Measurements from ENCODE around the gene HTR1D.
"Not testable (repeated sequence)": the region's sequence is repeated elsewhere in the genome, so short reads cannot be mapped to it uniquely, and the experiment has no call there.

HTR1D gene, protein sequence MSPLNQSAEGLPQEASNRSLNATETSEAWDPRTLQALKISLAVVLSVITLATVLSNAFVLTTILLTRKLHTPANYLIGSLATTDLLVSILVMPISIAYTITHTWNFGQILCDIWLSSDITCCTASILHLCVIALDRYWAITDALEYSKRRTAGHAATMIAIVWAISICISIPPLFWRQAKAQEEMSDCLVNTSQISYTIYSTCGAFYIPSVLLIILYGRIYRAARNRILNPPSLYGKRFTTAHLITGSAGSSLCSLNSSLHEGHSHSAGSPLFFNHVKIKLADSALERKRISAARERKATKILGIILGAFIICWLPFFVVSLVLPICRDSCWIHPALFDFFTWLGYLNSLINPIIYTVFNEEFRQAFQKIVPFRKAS

GRCh38 chr1:23217421-23218115 lies at the start of gene HTR1D:
TSS of gene HTR1D (minus strand) at chr1:23217502. CDS start at chr1:23194219, 23,283 bp downstream.
- DNase-seq, result no peak

DNA sequence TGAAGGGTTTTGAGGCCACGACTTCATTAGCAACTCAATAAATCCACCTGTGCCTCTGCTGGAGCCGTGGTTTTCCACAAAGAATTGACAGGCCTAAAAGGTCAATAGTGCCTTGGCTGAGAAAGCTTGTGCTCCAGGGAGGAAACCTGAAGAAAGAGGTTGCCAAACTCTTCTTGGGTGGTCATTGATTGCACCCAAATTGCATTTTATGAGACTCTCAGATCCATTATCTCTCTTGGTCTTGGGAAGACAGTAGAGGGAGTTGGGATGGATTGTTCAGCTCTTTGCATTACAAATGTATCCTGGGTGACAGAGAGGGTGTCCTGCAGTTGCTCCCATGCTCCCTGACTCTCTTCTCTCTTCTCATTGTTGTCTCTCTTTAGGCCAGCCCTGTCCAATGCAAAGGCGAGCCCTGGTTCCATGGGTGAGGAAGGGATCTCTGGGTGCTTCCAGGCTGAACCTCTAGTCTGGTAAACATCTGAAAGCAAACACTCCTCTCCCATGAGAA lies 46.1 kb upstream of the HTR1D start:
- DNase-seq, result no peak

DNA sequence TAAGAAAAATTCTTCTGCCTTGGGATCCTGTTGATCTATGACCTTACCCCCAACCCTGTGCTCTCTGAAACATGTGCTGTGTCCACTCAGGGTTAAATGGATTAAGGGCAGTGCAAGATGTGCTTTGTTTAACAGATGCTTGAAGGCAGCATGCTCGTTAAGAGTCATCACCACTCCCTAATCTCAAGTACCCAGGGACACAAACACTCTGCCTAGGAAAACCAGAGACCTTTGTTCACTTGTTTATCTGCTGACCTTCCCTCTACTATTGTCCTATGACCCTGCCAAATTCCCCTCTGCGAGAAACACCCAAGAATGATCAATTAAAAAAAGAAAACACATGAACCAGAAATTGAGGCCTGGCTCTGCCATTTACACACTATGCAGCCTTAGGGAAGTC lies 40.8 kb upstream of the HTR1D start:
- not testable (repeated sequence) for DNase-seq

GRCh38 chr1:23257371-23257770 lies 40.1 kb upstream of the HTR1D start:
- DNase-seq, result not testable (repeated sequence)

- no peak for DNase-seq
Observed at GRCh38 chr1:23254584-23254983, 37.3 kb upstream of the HTR1D start.

DNA sequence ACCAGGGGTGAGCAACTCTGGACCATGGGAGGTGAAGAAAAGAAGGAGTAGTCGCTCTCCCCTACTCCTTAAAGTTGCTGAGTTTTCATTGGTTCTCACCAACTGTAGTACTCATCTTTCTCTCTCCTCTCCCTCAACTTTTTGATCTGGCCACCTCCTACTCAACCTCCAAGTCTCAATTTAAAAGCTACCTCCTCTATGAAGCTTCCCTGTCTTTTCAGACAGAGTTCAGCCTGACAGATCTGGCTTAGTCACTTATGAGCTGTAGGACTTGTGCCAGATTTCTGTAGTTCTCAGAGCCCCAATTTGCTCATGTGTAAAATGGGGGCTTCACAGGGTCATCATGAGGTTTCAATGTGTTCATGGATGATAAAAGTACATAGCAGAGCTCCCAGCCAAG lies 34.5 kb upstream of the HTR1D start:
- DNase-seq, result no peak

GRCh38 chr1:23249787-23250454 lies 32.6 kb upstream of the HTR1D start:
- DNase-seq, result no peak

- DNase-seq, result no peak
Observed at GRCh38 chr1:23247276-23247675, 30.0 kb upstream of the HTR1D start.

DNA sequence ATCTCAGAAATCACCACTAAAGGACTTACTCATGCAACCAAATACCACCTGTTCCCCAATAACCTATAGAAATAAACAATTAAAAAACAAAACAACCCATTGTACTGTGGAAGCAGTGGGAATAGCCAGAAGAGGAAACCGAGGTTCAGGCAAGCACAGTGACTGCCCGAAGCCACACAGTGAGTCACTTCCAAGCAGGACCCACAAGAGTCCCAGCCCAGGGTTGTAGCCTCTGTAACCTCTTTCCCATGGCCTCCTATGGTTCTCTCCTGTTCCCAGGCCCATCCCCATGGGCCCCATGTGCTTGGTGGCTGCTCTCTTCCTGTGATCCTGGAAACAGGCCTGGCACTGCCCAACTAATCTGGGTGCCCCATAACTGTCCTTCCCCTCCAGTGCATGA lies 29.0 kb upstream of the HTR1D start:
- no peak for DNase-seq

- DNase-seq, result no peak
Observed at GRCh38 chr1:23244256-23244761, 27.0 kb upstream of the HTR1D start.

DNA sequence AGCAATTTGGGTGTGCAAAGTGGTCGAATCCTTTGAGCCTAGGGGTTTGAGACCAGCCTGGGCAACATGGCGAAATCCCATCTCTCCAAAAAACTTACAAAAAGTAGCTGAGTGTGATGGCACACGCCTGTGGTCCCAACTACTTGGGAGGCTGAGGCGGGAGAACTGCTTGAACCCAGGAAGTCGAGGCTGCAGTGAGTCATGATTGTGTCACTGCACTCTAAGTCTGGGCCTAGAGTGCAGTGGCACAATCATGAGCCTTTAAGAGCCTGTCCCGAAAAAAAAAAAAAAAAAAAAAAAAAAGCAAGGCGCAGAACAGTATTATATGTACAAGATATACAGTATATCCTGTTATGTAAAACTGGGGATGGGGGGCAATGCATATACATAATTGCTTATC lies 25.1 kb upstream of the HTR1D start:
- no peak for DNase-seq

DNA sequence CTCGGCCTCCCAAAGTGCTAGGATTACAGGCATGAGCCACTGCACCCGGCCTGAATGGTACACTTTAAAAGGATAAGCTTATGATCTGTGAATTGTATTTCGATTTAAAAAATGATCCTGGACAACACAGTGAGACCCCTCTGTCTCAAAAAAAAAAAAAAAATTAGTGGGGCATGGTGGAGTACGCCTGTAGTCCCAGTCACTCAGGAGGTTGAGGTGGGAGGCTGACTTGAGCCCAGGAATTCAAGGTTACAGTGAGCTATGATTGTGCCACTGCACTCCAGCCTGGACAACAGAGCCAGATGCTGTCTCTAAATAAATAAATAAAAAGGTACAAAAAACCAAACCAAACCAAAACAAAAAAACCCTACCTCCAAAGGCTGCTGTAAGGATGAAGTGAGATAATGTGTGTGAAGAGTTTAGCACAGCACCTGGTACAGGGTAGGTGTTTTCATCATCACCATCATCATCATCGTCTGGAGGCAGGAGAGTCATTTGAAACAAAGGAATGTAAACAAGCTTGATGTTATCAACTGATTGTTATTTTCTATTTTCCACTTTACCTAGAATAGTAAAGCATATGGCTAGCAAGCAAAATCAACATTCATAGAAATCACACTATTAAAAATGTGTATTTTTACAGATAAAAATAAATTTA lies 22.5 kb upstream of the HTR1D start:
- no peak for DNase-seq

DNA sequence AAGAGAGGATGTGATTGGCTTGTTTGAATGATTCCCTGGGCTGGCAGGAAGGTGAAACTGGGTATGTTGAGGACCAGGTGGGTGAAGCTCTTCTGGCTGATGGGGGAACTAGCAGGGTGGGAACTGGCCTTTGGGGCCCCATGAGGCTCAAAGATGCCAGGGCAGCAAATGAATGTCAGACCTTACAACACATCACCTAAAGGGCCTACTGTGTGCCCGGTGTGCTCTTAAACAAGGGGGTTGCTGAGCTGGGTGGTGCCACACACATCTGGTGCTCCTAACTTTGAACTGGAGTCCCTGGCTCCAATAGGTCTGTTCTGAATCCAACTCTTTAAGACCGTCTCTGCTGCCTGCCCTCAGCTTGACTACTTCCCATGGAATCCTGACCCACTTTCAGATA lies 21.3 kb upstream of the HTR1D start:
- DNase-seq, result no peak

GRCh38 chr1:23237508-23237907 lies 20.2 kb upstream of the HTR1D start:
- DNase-seq, result no peak

GRCh38 chr1:23227806-23228205 lies 10.5 kb upstream of the HTR1D start:
- DNase-seq, result no peak

DNA sequence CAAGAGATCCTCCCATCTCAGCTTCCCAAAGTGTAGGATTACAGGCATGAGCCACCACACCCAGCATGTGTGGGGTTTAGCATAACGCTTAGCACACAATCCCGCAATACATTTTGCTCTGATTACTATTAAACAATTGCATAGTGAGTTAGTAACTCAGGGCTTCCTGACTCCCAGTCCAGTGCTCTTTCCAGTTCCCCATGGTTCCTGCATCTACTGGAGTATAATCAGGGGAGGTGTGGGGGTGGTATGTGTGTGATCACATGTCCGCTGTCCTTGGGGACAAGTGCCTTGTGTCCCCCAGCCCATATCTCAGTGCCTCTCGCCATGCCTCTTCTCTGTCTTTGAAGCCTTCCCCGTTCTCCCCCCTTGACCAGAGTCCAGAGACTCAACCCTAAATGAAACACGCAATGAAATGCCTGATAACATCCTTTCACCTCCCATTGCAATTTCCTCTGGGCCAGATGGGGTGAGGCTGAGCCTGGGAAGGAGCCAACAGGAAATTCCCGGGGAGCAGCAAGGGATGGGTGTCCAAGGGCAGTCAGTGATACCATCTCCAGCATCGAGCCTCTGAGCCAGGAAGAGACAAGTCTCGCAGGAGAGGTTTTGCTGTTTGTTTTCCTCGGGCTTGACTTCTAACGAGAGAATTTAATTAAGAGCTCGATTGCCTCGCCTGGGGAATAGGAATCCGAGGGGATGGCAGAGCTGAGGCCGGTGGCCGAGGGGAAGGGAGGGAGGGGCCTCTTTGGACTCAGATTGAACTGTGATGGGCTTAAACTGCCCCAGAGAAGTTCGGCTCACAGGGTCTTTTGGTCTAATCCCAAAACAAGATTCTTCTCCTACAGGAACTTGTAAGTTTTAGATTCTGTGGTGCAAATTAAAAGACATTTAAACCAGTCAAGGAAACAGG lies 7.7 kb upstream of the HTR1D start:
- no peak for DNase-seq

- not testable (repeated sequence) for DNase-seq
Observed at GRCh38 chr1:23223963-23224362, 6.7 kb upstream of the HTR1D start.

DNA sequence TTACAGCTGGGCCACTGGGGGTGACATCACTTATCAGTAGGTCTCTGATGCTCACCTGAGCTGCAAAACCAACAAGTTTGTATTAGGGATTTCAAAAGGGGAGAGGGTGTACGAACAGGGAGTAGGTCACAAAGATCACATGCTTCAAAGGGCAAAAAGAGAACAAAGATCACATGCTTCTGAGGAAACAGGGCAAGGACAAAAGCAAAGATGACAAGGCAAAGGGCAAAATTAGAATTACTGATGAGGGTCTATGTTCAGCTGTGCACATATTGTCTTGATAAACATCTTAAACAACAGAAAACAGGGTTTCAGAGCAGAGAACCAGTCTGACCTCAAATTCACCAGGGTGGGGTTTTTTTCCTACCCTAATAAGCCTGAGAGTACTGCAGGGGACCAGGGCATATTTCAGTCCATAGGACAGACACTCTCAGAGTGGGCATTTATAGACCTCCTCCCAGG lies 6.2 kb upstream of the HTR1D start:
- DNase-seq, result not testable (repeated sequence)

GRCh38 chr1:23222742-23223141 lies 5.4 kb upstream of the HTR1D start:
- DNase-seq, result no peak

DNA sequence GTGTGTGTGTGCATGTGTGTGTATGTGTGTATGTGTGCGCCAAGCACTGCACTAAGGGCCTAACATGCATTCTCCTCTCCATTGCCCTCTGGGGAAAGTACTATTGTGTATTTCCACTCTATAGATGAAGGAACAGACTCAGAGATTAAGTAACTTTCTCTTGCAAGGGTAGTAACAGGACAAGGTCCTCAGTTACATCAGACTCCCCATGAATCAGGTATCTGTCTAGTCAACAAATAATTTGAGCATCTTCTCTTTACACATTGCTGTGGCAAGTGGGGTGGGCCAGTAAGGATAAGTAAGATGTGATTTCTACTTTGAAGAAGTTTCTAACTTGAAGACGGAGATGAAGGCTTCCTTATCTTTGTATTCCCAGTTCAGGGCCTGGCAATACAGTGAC lies 5.0 kb upstream of the HTR1D start:
- DNase-seq, result no peak

DNA sequence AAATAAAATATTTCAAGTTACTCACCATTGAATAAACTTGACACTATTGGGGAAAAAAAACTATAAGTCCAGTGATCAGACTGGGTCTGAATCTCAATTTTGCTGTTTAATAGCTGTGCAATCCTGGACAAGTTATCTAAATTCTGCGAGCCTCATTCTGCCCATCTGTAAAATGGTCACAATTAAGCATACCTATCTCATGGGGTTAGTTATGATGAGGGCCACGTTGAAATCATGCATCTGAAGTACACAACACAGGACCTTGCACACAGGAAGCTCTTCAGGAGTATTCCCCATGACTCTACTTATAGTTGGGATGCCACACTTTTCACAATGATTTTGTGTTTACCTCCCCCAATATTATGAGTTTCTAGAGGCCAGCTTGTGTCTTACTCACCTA lies 3.8 kb upstream of the HTR1D start:
- no peak for DNase-seq
